ENCODE results near the gene BOLA3.

BOLA3 gene

DNA sequence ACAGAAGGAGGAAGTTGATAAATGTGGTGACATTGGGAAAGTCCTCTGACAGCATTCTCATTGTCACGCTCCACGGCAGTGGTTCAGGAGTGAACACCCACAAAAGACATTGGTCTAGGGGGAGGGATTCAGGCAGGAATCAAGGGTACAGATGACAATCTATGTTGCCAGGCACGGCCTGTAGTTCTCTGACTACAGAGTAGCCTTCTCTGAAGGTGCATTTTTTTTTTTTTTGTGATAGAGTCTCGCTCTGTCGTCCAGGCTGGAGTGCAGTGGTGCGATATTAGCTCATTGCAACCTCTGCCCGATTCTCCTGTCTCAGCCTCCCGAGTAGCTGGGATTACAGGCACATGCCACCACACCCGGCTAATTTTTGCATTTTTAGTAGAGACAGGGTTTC, 38.3 kb upstream of the BOLA3 start:
- no peak for TF ChIP-seq ZFX (IDR thresholded peaks at IDR 0.05)
- TF ChIP-seq, protein P1, sequence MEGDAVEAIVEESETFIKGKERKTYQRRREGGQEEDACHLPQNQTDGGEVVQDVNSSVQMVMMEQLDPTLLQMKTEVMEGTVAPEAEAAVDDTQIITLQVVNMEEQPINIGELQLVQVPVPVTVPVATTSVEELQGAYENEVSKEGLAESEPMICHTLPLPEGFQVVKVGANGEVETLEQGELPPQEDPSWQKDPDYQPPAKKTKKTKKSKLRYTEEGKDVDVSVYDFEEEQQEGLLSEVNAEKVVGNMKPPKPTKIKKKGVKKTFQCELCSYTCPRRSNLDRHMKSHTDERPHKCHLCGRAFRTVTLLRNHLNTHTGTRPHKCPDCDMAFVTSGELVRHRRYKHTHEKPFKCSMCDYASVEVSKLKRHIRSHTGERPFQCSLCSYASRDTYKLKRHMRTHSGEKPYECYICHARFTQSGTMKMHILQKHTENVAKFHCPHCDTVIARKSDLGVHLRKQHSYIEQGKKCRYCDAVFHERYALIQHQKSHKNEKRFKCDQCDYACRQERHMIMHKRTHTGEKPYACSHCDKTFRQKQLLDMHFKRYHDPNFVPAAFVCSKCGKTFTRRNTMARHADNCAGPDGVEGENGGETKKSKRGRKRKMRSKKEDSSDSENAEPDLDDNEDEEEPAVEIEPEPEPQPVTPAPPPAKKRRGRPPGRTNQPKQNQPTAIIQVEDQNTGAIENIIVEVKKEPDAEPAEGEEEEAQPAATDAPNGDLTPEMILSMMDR (conservative IDR thresholded peaks at IDR 0.05) = no peak
- H3K27ac ChIP-seq = no peak overlapping the region

DNA sequence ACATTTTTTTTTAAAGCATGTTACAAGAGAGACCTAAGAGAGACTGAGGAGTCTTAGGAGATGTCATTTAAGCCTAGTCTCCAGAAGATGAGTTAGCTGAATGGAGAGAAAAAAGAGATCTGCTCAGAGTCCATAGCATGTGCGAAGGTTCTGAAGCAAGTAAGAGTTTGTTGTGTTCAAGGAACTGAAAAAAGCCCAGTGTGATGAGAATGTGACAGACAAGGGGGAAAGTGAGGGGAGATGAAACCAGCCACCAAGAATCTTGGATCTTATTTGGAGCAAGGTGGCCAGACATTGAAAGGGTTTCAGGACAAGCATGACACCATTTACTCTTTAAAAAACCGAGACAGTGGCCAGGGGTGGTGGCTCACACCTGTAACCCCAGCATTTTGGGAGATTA, 36.2 kb upstream of the BOLA3 start:
- no peak overlapping the region for H3K27ac ChIP-seq

DNA sequence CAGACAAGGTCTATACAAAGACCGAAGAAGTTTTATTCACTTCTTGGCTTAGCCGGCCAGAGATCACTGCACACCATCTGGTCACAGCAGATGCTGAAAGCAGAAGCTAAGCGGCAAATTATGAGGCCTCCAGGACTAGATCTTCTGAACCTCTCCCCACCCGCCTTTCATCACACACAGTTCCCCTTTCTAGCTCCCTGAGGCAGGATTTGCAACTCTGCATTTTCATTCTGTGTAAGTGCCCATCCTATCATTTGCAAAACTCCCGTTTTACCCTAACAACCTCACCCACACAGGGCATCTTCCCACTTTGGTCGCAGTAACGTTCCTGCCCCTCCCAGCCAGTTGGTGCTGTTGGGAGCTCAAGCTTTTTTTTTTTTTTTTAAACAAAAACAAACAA, 34.0 kb upstream of the BOLA3 start:
- H3K27ac ChIP-seq = no peak overlapping the region

More for the DNA sequence above, 36.2 kb upstream of the BOLA3 start:
- TF ChIP-seq, protein P1 (conservative IDR thresholded peaks at IDR 0.05) = no peak
- no peak for TF ChIP-seq ZFX (IDR thresholded peaks at IDR 0.05)

DNA sequence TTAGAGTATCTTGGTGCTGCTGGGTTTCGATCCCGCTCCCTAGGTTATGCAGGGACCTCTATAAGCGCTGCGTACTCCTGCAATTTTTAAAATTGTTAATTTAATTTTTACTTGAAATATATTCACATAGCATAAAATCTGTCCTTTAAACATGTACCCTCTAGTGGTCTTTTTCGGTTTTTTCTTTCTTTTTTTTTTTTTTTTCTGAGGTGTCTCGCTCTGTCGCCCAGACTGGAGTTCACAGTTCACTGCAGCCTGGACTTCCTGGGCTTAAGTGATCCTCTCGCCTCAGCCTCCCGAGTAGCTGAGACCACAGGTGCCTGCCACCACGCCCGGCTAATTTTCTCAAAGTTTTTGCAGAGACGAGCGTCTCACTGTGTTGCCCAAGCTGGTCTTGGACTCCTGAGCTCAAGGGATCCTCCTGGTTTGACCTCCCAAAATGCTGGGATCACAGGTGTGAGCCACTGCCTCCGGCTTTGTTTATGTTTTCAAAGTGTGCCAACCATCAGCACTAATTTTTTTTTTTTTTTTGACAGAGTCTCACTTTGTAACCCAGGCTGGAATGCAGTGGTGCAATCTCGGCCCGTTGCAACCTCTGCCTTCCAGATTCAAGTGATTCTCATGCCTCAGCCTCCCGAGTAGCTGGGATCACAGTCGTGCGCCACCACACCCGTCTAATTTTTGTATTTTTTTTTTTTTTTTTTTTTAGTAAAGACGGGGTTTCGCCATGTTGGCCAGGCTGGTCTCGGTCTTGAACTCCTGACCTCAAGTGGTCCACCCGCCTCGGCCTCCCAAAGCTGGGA, 31.6 kb upstream of the BOLA3 start:
- no peak for TF ChIP-seq ZFX (IDR thresholded peaks at IDR 0.05)
- TF ChIP-seq, protein P1 (conservative IDR thresholded peaks at IDR 0.05) = no peak; the same call in 1 of the 2 replicates
- H3K27ac ChIP-seq = peak overlapping the region; percentile 84

More for the DNA sequence above, 34.0 kb upstream of the BOLA3 start:
- no peak for TF ChIP-seq ZFX (IDR thresholded peaks at IDR 0.05)
- TF ChIP-seq, protein P1 (conservative IDR thresholded peaks at IDR 0.05) = no peak

DNA sequence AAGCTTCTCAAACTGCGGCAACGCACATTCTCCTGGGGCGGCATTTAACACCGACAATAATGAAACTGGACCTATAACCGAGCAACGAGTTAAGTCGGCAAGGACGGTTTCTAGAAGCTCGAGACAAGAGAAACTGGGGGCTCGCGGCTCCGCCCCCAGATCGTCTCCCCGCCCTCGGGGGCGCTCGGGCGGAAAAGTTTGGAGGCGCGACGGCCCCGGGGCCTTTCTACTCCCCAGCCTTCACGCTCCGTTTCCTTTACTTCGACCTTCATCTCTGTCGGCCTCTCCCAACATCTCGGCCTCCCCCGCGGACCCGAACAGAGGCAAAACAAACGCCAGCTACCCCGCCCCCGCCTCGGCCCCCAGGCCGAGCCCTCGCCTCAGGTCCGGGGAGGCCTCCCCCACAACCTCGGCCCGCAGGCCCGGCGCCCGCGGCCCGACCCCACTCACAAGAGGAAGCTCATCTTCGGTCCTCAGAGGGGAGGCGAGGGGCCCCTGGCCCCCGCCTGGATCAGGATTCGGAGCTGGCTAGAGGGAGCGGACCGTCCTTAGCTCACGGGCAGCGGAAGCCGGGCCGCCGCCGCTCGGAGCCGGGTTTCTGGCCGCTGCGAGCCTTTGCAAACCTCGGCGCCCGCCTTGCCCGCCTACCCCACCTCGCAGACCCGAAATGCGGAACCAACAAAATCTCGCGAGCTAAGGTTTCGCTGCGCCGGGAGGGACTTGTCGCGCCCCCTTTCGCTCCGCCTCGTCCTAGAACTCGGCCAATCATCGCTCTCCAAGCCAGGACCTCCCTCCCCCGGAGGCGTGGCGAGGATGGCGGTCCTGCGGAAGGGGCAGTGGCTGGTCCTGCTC, 30.7 kb upstream of the BOLA3 start, which contains the start of gene MOB1A:
Gene MOB1A (minus strand): TSS at position 669 of the 852 bp plus-strand sequence. CDS start 205 bp downstream, at position 464.
- TF ChIP-seq, protein P1 (conservative IDR thresholded peaks at IDR 0.05) = no peak
- TF ChIP-seq ZFX (IDR thresholded peaks at IDR 0.05) = peak; percentile 81
- H3K27ac ChIP-seq = peak within 1 kb of the TSS; percentile 84

DNA sequence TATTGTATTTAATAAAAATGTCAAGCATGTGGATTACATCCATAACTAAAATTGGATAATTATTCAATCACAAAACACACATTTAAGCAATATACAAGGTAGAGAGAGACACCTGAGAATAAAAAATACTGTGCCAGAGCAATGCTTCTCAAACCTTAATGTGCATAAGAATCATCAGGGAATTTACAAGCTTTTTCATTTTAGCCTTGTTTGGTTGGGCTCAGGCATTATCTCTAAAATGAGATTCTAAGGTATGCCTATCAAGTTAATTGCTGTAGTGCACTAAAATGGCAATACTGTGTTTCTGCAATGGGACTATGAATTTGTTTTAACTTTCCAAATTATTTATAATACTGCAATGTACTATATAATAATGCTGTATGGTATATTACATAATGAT, 30.0 kb upstream of the BOLA3 start:
- TF ChIP-seq ZFX (IDR thresholded peaks at IDR 0.05) = no peak
- TF ChIP-seq, protein P1 (conservative IDR thresholded peaks at IDR 0.05) = no peak
- H3K27ac ChIP-seq = peak overlapping the region; percentile 84

DNA sequence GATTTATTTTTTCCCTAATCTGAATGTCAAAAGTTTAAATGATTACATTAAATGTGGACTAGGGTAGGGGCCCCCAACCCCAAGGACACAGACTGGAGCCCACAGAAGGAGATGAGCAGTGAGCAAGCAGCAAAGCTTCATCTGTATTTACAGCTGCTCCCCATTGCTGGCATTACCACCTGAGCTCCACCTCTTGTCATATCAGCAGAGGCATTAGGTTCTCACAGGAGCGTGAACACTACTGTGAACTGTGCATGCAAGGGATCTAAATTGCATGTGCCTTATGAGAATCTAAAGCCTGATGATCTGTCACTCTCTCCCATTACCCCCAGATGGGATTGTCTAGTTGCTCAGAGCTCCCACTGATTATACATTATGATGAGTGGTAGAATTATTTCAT, 27.2 kb upstream of the BOLA3 start:
- no peak for TF ChIP-seq ZFX (IDR thresholded peaks at IDR 0.05)
- TF ChIP-seq, protein P1 (conservative IDR thresholded peaks at IDR 0.05) = no peak
- no peak overlapping the region for H3K27ac ChIP-seq

Measured in C4-2B (cell line).